ENCODE measurements around the gene GIGYF1. TPM values are rescaled to one million over a fixed set of nuclear protein-coding genes. Genes with fewer than 3 reads are reported as not detected.
"Not testable (repeated sequence)": the region's sequence is repeated elsewhere in the genome, so short reads cannot be mapped to it uniquely, and the experiment has no call there.

Gene GIGYF1
- polyA plus RNA-seq (2013, experiment 1 of 2; ENCODE audit: insufficient read length) = 19.5 TPM
- polyA plus RNA-seq (2013, experiment 2 of 2; ENCODE audit: insufficient read length) = 19.5 TPM

GRCh38 chr7:100694098-100694745 lies at the start of gene GIGYF1:
Gene GIGYF1 (minus strand): TSS chr7:100694250. CDS start chr7:100688238, 6,012 bp downstream.
- DNase-seq = peak; percentile 68

GRCh38 chr7:100739934-100740333 lies 45.9 kb upstream of the GIGYF1 start:
- DNase-seq = no peak

DNA sequence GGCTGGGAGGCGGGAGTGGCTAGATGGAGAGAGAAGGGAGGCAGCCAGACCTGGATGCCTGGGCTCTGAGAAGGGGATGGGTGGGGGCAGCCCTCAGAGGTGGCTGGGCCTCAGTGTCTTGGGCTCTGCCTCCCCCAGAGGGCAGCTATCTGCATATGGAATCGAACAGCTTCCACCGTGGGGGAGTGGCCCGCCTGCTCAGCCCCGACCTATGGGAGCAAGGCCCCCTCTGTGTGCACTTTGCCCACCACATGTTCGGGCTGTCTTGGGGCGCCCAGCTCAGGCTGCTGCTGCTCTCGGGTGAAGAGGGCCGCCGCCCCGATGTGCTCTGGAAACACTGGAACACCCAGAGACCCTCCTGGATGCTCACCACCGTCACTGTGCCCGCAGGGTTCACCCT lies 42.6 kb upstream of the GIGYF1 start:
- DNase-seq = no peak

GRCh38 chr7:100735730-100736129 lies 41.7 kb upstream of the GIGYF1 start:
- no peak for DNase-seq

GRCh38 chr7:100731937-100732636 lies 38.0 kb upstream of the GIGYF1 start:
- no peak for DNase-seq

- no peak for DNase-seq
Measured at GRCh38 chr7:100730136-100730800, 36.2 kb upstream of the GIGYF1 start.

DNA sequence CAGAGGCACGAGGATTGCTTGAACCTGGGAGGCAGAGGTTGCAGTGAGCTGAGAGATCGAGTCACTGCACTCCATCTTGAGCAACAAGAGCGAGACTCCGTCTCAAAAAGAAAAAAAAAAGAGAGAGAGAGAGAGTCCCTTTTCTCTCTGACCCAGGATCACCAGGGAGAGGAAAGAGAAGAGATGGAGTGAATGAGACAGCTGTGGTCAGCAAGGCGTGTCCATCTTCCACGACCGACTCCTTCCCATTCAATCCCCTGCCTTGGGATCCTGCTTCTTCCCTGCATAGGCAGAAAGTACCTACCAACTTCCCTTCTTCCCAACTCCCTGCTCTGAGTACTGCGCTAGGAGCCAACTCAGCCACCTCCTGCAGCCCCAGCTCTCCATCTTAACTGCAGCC lies 34.1 kb upstream of the GIGYF1 start:
- DNase-seq = no peak

GRCh38 chr7:100726996-100727761 lies 33.1 kb upstream of the GIGYF1 start:
- peak; percentile 97 for DNase-seq

- DNase-seq = not testable (repeated sequence)
Measured at GRCh38 chr7:100724364-100724763, 30.3 kb upstream of the GIGYF1 start.

GRCh38 chr7:100723732-100724275 lies 29.8 kb upstream of the GIGYF1 start:
- no peak for DNase-seq

DNA sequence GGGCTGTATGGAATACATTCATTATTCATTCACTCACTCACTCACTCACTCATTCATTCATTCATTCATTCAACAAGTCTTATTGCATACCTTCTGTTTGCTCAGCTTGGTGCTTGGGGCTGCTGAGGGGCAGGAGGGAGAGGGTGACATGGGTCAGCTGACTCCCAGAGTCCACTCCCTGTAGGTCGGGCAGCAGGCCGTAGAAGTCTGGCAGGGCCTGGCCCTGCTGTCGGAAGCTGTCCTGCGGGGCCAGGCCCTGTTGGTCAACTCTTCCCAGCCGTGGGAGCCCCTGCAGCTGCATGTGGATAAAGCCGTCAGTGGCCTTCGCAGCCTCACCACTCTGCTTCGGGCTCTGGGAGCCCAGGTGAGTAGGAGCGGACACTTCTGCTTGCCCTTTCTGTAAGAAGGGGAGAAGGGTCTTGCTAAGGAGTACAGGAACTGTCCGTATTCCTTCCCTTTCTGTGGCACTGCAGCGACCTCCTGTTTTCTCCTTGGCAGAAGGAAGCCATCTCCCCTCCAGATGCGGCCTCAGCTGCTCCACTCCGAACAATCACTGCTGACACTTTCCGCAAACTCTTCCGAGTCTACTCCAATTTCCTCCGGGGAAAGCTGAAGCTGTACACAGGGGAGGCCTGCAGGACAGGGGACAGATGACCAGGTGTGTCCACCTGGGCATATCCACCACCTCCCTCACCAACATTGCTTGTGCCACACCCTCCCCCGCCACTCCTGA lies 28.6 kb upstream of the GIGYF1 start:
- DNase-seq = no peak

DNA sequence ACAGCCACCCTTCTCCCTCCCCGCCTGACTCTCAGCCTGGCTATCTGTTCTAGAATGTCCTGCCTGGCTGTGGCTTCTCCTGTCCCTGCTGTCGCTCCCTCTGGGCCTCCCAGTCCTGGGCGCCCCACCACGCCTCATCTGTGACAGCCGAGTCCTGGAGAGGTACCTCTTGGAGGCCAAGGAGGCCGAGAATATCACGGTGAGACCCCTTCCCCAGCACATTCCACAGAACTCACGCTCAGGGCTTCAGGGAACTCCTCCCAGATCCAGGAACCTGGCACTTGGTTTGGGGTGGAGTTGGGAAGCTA lies 27.4 kb upstream of the GIGYF1 start:
- no peak for DNase-seq

DNA sequence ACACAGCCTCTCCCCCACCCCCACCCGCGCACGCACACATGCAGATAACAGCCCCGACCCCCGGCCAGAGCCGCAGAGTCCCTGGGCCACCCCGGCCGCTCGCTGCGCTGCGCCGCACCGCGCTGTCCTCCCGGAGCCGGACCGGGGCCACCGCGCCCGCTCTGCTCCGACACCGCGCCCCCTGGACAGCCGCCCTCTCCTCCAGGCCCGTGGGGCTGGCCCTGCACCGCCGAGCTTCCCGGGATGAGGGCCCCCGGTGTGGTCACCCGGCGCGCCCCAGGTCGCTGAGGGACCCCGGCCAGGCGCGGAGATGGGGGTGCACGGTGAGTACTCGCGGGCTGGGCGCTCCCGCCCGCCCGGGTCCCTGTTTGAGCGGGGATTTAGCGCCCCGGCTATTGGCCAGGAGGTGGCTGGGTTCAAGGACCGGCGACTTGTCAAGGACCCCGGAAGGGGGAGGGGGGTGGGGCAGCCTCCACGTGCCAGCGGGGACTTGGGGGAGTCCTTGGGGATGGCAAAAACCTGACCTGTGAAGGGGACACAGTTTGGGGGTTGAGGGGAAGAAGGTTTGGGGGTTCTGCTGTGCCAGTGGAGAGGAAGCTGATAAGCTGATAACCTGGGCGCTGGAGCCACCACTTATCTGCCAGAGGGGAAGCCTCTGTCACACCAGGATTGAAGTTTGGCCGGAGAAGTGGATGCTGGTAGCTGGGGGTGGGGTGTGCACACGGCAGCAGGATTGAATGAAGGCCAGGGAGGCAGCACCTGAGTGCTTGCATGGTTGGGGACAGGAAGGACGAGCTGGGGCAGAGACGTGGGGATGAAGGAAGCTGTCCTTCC lies 26.8 kb upstream of the GIGYF1 start:
- DNase-seq = no peak

DNA sequence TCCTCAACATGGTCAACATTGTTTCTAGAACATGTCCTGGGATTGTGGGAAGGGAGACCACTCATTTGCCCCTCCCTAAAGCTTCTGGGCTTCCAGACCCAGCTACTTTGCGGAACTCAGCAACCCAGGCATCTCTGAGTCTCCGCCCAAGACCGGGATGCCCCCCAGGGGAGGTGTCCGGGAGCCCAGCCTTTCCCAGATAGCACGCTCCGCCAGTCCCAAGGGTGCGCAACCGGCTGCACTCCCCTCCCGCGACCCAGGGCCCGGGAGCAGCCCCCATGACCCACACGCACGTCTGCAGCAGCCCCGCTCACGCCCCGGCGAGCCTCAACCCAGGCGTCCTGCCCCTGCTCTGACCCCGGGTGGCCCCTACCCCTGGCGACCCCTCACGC lies 26.2 kb upstream of the GIGYF1 start, which contains the start of gene EPO:
Gene EPO (plus strand): TSS at position 190 of the 392 bp plus-strand sequence. CDS start 513 bp downstream, outside the sequence.
- no peak for DNase-seq

GRCh38 chr7:100719523-100720278 lies 25.7 kb upstream of the GIGYF1 start:
- DNase-seq = peak; percentile 49

GRCh38 chr7:100717073-100717472 lies 23.0 kb upstream of the GIGYF1 start:
- not testable (repeated sequence) for DNase-seq

DNA sequence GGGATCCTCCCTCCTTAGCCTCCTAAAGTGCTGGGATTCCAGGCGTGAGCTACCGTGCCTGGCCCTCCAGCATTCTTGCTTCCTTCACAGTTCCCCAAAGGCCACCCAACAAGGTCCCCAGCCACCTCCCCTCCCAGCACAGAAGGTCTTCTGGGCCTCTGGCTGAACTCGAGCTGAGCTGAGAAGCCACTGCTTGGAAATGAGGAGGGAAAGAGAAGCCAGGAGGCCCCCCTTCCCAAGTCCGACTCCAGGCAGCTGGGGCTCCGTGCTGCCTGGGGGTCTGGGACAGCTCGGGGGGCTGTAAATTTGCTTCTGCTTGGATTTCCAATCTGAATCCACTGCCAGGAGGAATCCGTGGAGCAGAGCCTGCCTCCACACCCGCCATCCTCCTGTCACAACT lies 20.7 kb upstream of the GIGYF1 start:
- DNase-seq = no peak

DNA sequence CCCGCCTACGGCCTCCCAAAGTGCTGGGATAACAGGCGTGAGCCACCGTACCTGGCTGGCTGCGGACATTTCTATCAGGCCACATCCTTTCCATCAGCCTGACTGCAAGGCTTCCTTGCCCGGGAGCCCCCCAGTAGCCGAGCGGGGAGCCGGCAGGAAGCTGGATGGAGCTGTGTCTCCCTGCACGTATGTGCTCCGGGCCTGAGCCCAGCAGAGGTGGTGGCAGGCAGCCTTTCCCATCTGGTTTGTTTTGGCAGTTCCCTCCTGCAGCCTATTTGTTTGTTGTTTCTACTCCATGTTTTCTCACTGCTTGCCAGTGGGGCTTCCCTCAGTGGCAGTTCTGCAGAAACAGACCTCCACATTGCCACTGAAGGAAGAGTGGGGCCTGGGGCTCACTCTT lies 17.3 kb upstream of the GIGYF1 start:
- DNase-seq = no peak

- DNase-seq = no peak
Measured at GRCh38 chr7:100710452-100710851, 16.4 kb upstream of the GIGYF1 start.

GRCh38 chr7:100708395-100708794 lies 14.3 kb upstream of the GIGYF1 start:
- DNase-seq = no peak

Data from fibroblast of skin of abdomen (primary cell).